Daoy (cell line): ENCODE results near the gene ARHGAP8. TPM values are rescaled to one million over a fixed set of nuclear protein-coding genes. Genes with fewer than 3 reads are reported as not detected.

Experiments used
- DNase-seq: peaks from one replicate; pipeline ENCODE4 v3.0.0-alpha.2; 2015; ENCODE audit warnings: low read depth
- total RNA-seq: library from RNA; depleted of rRNA; stranded (reverse); fragments of >200 nt; shearing (Covaris generic); gene quantifications from 2 replicates; pipeline ENCODE4 v1.2.3, GENCODE V29; 2014

ARHGAP8 gene
- total RNA-seq, 1 experiment from 2014 or later, result 4.6 TPM

- DNase-seq, result no peak
Observed at GRCh38 chr22:44724859-44725258, 27.5 kb upstream of the ARHGAP8 start.

- DNase-seq, result no peak
Observed at GRCh38 chr22:44726439-44726838, 25.9 kb upstream of the ARHGAP8 start.

- DNase-seq, result no peak
Observed at GRCh38 chr22:44727148-44727547, 25.2 kb upstream of the ARHGAP8 start.

DNA sequence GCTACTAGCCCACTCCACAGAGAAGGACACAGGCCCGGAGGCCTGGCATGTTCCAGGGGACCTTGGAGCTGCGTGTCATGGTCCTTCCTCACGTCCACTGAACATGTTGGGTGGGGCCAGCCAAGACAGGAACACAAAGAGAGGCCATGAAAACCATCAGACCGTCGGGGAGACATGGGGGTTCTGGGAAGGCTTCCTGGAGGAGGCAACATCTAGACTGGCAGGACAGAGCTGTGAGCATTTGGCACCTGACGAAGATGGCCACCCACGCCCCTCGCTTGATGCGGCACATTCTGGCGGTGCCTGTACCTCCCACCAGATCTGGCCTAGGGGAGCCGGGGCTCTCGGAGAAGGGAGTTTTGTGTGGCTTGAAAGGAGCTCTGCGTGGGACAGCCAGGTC is 24.7 kb upstream of the ARHGAP8 start:
- no peak for DNase-seq

- DNase-seq, result no peak
Observed at GRCh38 chr22:44728761-44729324, 23.5 kb upstream of the ARHGAP8 start.

GRCh38 chr22:44729391-44730021 is 22.9 kb upstream of the ARHGAP8 start:
- no peak for DNase-seq

DNA sequence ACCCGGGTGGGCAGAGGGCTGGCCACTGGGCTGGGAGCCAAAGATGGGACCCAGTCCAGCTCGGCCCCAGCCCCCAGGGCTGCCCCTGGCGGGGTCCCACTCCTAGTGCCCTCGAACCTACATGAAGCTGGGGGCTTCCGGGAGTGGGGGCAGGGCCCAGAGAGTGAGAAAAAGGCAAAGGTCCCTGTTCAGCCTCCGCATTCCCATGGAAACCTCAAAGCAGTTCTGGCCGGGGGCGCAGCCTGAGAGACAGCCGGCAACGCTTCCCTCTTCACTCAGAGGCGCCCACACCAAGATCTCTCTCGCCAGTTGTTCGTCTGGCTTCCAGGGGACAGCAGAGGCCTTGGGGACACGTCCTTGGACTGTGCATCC is 22.4 kb upstream of the ARHGAP8 start:
- DNase-seq, result no peak

GRCh38 chr22:44730490-44731356 is 21.7 kb upstream of the ARHGAP8 start:
- DNase-seq, result no peak

DNA sequence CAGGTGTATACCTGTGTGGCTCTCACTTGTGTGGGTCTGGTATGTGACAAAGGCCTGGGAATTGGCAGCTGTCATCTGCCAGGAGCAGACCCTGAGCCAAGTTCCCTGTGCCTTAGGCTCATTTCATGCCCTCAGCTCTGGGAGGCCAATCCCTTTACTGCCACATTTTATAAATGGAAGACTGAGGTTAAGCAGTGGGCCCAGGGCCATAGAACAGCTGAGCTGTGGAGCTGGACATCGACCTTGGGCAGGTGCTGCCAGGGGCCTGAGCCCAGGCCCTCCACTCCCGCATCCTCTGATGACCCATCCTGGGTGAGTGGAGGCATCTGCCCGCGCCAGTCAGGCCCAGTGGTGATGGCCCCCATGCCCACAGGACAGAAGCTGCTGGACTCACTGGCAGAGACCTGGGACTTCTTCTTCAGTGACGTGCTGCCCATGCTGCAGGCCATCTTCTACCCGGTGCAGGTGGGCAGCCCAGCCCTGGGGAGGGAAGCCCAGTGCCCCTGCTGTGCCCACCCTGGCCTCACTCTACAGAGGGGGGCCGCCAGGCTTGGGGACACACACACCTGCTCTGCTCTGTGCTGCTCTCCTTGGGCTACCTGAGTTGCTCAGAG is 20.9 kb upstream of the ARHGAP8 start:
- no peak for DNase-seq

- no peak for DNase-seq
Observed at GRCh38 chr22:44732017-44732561, 20.3 kb upstream of the ARHGAP8 start.

GRCh38 chr22:44732661-44733060 is 19.7 kb upstream of the ARHGAP8 start:
- DNase-seq, result no peak

GRCh38 chr22:44733426-44734106 is 18.8 kb upstream of the ARHGAP8 start:
- DNase-seq, result no peak

- DNase-seq, result no peak
Observed at GRCh38 chr22:44734278-44734677, 18.1 kb upstream of the ARHGAP8 start.

GRCh38 chr22:44734801-44735517 is 17.4 kb upstream of the ARHGAP8 start:
- DNase-seq, result no peak

DNA sequence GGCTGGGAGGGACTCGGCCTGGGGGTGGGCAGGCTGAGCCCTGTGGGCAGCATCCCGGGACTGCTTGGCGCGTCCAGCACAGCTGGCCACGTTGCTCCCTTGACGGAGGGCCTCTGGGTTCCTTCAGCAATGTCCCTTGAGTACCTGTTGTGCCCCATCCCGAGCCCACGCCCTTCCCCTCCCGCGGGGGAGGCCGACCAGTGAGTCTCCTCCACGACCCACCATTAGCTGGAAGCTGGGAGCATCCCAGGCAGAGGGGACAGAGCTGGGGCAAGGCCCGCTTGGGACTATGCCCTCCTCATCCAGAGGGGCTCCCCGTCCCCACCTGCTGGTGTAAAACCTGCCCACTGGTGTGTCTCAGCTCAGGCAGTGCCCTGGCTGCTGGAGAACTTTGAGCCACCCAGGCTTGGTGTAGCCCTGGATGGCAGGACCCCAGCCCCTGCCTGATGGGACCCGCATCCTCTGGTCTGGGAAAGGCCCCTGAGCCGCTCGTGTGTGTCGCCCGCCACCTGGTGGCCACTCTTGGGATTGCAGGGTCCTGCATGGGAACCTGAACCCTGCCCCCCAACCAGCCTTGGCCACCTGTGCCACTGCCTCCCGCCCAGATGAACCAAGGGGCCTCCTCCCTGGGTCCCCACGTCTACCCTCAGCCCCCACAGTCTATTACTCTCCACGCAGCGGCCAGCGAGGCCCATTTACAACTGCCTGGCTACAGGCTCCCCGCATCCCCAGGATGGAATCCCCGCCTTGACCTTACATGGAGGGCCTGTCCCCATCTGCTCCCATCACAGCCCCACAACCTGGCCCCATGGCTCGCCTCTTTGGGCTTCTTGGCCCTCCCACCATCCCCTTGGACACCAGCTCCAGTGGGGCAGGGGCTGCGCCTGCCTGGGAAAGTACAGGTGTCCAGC is 16.6 kb upstream of the ARHGAP8 start:
- DNase-seq, result peak; percentile 70

DNA sequence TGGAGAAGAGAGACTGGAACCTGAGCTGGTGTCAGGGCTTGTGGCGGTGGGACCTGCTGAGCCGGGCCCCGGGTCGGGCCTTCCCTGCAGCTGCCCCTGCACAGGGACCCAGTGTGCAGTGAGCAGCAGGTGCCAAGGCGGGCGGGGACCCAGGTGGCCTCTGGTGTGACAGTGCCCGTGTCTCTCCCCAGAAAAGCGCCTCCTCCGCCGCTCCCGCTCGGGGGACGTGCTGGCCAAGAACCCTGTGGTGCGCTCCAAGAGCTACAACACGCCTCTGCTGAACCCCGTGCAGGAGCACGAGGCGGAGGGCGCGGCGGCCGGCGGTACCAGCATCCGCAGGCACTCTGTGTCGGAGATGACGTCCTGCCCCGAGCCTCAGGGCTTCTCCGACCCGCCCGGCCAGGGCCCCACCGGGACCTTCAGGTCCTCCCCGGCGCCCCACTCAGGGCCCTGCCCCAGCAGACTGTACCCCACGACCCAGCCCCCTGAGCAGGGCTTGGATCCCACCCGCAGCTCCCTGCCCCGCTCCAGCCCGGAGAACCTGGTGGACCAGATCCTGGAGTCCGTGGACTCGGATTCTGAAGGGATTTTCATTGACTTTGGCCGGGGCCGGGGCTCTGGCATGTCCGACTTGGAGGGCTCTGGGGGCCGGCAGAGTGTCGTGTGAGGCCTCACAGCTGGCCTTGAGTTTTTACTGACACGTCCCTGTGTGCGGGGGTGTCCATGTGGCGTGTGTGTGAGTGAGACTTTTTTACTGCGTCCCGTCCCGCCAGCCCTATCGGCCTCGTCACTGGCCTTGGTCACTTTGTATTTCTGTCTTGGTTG is 15.6 kb upstream of the ARHGAP8 start:
- no peak for DNase-seq

DNA sequence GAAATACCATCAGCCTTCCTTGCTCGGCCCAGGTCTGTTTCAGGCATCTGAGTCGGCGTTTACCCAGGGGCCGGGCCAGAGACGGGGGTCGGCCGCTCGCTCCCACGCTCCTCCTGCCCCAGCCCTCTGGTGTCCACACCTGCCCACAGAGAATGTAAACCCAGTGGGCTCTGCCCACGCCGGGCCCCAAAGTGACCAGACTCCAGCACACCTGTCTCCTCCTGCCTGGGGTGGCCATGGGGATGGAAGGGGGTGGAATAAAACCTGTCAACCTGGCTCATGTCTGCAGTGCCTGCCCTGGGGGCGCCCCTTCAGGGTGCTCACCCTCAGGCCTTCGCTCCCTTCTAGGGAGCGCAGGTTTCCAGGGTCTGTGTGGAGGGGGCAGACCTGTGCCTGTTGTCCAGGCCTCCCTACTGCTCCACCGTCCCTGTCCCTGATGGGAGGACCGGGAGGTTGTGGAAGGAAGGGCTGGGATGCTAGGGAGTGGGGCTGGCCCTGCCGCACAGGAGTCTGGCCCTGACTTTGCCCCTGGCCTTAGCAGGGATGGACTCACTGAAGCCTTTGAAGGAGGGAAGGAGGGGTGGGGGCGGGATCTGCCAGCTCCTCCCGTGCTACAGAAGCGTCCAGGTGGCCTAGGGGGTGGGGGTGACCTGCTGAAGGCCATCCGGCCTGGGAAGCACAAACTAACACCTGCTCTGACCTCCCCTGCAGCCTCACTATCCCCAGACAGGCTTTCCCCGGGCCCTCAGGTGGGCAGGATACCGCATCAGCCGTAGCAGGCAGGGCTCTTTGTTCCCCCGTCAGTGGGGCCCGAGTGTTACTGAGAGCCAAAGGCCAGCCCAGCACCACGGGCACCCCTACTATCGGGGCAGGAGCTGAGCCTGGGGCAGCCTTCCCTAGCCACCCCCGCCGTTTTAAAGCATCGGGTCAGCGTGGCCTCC is 14.7 kb upstream of the ARHGAP8 start:
- no peak for DNase-seq

DNA sequence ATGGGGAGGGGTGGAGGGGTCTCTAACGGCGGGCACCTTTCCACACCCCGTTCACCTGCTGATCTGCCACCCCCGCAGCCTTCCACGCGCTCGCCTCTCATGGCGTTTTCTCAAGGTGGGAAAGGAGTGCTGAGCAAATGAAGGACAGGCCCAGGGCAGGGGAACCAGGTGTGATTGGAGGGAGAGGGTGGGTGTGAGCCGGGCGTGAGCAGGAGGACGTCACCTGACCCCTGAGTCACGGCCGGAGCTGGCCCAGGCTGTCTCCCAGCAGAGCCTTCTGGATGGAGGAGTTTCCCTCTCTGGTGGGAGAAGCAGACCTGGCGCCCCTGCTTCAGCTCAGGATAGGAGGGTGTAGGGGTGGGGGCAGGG is 14.0 kb upstream of the ARHGAP8 start:
- DNase-seq, result peak; percentile 58
